Glomerular endothelial cell (primary cell): ENCODE data around the gene CCL19. TPM values are rescaled to one million over a fixed set of nuclear protein-coding genes. Genes with fewer than 3 reads are reported as not detected.

ENCODE experiments used
- DNase-seq: peaks from one replicate; pipeline ENCODE4 v3.0.0-alpha.2; 2011; ENCODE audit warnings: low read depth, low spot score; ENCODE audit errors: extremely low read depth
- total RNA-seq: library from RNA; depleted of rRNA; stranded (reverse); fragments of >200 nt; gene quantifications from 2 replicates; pipeline ENCODE4 v1.2.3, GENCODE V29; 2015

The CCL19 gene
- total RNA-seq, 1 donor from 2014 or later, result not detected

GRCh38 chr9:34642679-34643078 lies 48.4 kb downstream of the CCL19 start:
- no peak for DNase-seq

Other genes starting within 250 kb of the CCL19 start
- 37.5 and 49.8 TPM in 2 replicates for gene FAM219A, start 232.7 kb downstream of the CCL19 start, total RNA-seq
- not detected in 2 replicates for gene DNAI1, start 232.5 kb downstream of the CCL19 start, total RNA-seq
- not detected in 2 replicates for gene ENHO, start 168.3 kb downstream of the CCL19 start, total RNA-seq
- gene CNTFR, start 101.6 kb downstream of the CCL19 start, total RNA-seq, result not detected in 2 replicates
- 17.5 and 21.5 TPM in 2 replicates for gene RPP25L, start 79.2 kb downstream of the CCL19 start, total RNA-seq
- 97.1 and 138 TPM in 2 replicates for gene DCTN3, start 70.8 kb downstream of the CCL19 start, total RNA-seq
- 0.29 TPM in 1 of 2 replicates, not detected in the other for gene ARID3C, start 62.2 kb downstream of the CCL19 start, total RNA-seq
- gene SIGMAR1, start 53.5 kb downstream of the CCL19 start, total RNA-seq, result 105 and 134 TPM in 2 replicates
- gene GALT, start 44.6 kb downstream of the CCL19 start, total RNA-seq, result 29.9 and 39.8 TPM in 2 replicates
- 5.7 and 9.3 TPM in 2 replicates for gene IL11RA, start 39.1 kb downstream of the CCL19 start, total RNA-seq
- gene CCL27, start 28.6 kb downstream of the CCL19 start, total RNA-seq, result not detected in 2 replicates
- gene CCL21, start 18.9 kb upstream of the CCL19 start, total RNA-seq, result 0.19 and 0.64 TPM in 2 replicates